ENCODE results near the gene RRP1. TPM values are rescaled to one million over a fixed set of nuclear protein-coding genes. Genes with fewer than 3 reads are reported as not detected.

Gene RRP1
- polyA plus RNA-seq, 1 experiment: 8.2 TPM

DNA sequence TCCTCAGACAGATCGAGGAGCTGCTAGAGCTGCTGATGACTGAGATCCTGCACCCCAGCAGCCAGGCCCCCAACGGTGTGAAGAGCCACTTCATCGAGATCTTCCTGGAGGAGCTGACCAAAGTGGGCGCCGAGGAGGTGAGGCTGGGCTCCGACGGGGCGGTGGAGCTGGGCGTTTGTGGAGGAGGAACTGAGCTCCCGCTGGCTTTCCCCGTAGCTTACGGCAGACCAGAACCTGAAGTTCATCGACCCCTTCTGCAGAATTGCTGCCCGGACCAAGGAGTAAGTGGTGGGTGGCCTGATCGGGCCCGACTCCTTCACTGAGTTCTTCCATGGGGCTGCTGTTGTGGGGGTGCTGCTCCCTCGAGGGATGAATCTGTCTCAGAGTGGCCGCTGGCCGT, 8.0 kb downstream of the RRP1 start:
- Histone ChIP-seq H3K9me3 (ENCODE audit: control insufficient read depth, insufficient read depth, low read length) (no peaks in the 10 kb centered on the region; the same call in 1 of the 2 replicates), H3K27me3 (ENCODE audit: control insufficient read depth, insufficient read depth, low read length) (no peaks in the 10 kb centered on the region), H3K4me3 (ENCODE audit: low read depth, low read length) (no peak overlapping the region), H3K27ac (ENCODE audit: low read depth, low read length) (no peak overlapping the region)
- TF ChIP-seq, protein P1, sequence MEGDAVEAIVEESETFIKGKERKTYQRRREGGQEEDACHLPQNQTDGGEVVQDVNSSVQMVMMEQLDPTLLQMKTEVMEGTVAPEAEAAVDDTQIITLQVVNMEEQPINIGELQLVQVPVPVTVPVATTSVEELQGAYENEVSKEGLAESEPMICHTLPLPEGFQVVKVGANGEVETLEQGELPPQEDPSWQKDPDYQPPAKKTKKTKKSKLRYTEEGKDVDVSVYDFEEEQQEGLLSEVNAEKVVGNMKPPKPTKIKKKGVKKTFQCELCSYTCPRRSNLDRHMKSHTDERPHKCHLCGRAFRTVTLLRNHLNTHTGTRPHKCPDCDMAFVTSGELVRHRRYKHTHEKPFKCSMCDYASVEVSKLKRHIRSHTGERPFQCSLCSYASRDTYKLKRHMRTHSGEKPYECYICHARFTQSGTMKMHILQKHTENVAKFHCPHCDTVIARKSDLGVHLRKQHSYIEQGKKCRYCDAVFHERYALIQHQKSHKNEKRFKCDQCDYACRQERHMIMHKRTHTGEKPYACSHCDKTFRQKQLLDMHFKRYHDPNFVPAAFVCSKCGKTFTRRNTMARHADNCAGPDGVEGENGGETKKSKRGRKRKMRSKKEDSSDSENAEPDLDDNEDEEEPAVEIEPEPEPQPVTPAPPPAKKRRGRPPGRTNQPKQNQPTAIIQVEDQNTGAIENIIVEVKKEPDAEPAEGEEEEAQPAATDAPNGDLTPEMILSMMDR (IDR thresholded peaks at IDR 0.05; ENCODE audit: low read depth, low read length): no peak
- ChIA-PET CTCF (no interaction called here), POLR2A (no interaction called here)
- DNase-seq (ENCODE audit: low read depth, low spot score): no peak

DNA sequence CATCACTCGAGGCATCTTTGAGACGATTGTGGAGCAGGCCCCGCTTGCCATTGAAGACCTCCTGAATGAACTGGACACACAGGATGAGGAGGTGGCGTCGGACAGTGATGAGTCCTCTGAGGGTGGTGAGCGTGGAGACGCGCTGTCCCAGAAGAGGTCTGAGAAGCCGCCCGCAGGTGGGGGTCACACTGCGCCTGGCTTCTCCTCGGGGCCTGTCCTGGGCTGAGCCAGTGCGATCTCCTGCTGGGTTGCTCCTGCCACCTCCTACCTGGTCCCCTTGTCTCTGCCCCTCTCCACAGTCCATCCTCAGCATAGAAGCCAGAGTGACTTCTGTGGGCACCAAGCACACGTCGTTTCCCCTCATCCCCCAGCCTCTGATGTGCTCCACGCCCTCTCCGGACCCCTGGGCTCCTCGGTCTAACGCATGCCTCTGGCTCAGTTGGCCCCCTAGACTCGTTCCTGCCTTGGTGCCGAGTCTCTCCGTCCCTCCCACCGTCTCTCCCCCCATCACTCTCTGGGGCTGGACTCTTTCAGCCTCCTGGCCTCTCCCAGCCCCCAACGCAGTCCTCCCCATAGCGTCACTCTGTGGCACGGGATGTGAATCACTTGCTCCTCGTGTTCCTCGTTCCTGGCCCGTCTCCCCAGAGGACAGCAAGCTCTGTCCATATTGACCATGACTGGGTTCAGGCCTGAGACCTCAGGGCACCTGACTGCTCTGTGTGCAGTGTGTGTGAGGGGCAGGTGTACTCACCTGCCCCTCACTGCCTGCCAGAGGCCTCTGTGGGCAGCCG, 8.7 kb downstream of the RRP1 start:
- no peak overlapping the region for H3K4me3 ChIP-seq (ENCODE audit: low read depth, low read length)
- ChIA-PET POLR2A (no interaction called here), CTCF (no interaction called here)
- H3K27ac ChIP-seq (ENCODE audit: low read depth, low read length): no peak overlapping the region
- H3K27me3 ChIP-seq (ENCODE audit: control insufficient read depth, insufficient read depth, low read length): no peaks in the 10 kb centered on the region
- DNase-seq (ENCODE audit: low read depth, low spot score): no peak
- no peaks in the 10 kb centered on the region; the same call in 1 of the 2 replicates for H3K9me3 ChIP-seq (ENCODE audit: control insufficient read depth, insufficient read depth, low read length)
- TF ChIP-seq, protein P1 (IDR thresholded peaks at IDR 0.05; ENCODE audit: low read depth, low read length): no peak

DNA sequence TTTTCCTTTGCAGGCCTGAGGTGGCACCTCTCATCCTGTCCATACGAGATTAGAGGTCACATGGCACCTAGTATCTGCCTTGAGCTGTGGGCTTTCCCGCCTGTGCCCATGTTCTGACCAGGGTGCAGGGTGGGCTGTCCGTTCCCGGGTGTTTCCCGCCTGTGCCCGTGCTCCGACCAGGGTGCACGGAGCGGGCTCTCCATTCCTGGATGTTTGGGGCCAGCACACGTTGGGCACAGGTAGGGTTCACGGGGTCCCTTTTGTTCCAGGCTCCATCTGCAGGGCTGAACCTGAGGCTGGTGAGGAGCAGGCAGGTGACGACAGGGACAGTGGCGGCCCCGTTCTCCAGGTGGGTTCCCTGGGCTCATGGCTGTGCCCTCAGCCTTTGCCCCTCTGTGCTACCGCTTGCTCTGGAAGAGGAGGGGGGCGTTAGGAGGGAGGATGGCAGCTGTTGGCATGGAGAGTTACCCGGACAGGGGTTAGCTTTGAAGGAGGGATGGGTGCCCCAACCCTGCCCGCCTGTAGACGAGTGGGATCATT, 10.0 kb downstream of the RRP1 start:
- POLR2A ChIA-PET: interaction anchor here (0.6 kb wide), 1 partner anchor 8 kb away, joined by 3 read pairs; no protein-coding TSS in a partner anchor
- CTCF ChIA-PET: interaction anchor here (0.6 kb wide), 1 partner anchor 10 kb away, joined by 3 read pairs; the partner anchor contains the start of gene RRP1
- no peaks in the 10 kb centered on the region for H3K27me3 ChIP-seq (ENCODE audit: control insufficient read depth, insufficient read depth, low read length)

DNA sequence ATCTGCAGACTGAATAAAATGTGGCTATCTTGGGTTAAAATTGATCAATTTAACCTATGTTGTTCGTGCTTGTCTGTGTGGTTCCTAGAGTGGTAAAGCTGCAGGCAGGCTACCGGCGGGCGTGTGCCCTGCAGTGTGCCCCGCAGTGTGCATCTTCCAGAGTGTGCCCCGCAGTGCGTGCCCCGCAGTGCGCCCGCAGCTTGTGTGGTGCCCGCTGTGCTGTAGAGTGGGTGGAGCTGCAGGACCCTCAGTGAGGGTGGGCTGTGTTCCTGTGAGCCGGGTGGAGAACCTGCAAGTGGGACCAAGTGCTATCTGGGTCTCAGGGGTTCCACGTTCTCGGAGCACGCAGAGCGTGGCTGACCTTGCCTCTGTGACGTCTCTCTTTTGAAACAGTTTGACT, 10.7 kb downstream of the RRP1 start:
- ChIA-PET CTCF (no interaction called here), POLR2A (no interaction called here)
- Histone ChIP-seq H3K27ac (ENCODE audit: low read depth, low read length) (no peak overlapping the region), H3K4me3 (ENCODE audit: low read depth, low read length) (no peak overlapping the region), H3K9me3 (ENCODE audit: control insufficient read depth, insufficient read depth, low read length) (no peaks in the 10 kb centered on the region; the same call in 1 of the 2 replicates), H3K27me3 (ENCODE audit: control insufficient read depth, insufficient read depth, low read length) (no peaks in the 10 kb centered on the region)
- DNase-seq (ENCODE audit: low read depth, low spot score): no peak
- TF ChIP-seq, protein P1 (IDR thresholded peaks at IDR 0.05; ENCODE audit: low read depth, low read length): no peak

More for the DNA sequence above, 10.0 kb downstream of the RRP1 start:
- no peak overlapping the region for H3K4me3 ChIP-seq (ENCODE audit: low read depth, low read length)
- no peak for DNase-seq (ENCODE audit: low read depth, low spot score)
- H3K27ac ChIP-seq (ENCODE audit: low read depth, low read length): no peak overlapping the region
- H3K9me3 ChIP-seq (ENCODE audit: control insufficient read depth, insufficient read depth, low read length): no peaks in the 10 kb centered on the region; the same call in 1 of the 2 replicates
- TF ChIP-seq, protein P1 (IDR thresholded peaks at IDR 0.05; ENCODE audit: low read depth, low read length): no peak

DNA sequence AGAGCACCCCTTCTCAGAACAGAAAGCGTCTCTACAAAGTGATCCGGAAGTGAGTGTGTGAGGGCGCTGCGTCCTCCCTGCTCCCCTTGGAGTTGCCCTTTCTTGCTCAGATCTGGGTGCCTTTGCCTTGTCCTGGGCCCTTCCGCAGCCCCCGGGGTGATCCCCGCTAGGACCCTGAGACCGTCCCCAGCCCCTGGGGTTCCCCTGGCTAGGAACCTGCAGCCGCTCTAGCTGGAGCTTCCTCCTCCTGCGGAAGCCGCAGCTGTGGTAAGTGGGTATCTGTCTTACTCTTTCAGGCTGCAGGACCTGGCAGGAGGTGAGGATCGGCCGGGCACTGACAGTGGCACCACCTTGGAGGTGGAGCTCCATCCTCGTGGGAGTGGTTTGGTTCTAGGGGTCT, 11.2 kb downstream of the RRP1 start:
- CTCF ChIA-PET: no interaction called here

More for the DNA sequence above, 11.2 kb downstream of the RRP1 start:
- Histone ChIP-seq H3K27ac (ENCODE audit: low read depth, low read length) (no peak overlapping the region), H3K27me3 (ENCODE audit: control insufficient read depth, insufficient read depth, low read length) (no peaks in the 10 kb centered on the region), H3K4me3 (ENCODE audit: low read depth, low read length) (no peak overlapping the region), H3K9me3 (ENCODE audit: control insufficient read depth, insufficient read depth, low read length) (no peaks in the 10 kb centered on the region; the same call in 1 of the 2 replicates)
- DNase-seq (ENCODE audit: low read depth, low spot score): no peak
- TF ChIP-seq, protein P1 (IDR thresholded peaks at IDR 0.05; ENCODE audit: low read depth, low read length): no peak
- POLR2A ChIA-PET: no interaction called here
